PC-3 (cell line): ENCODE data around the gene HMGXB4. TPM values are rescaled to one million over a fixed set of nuclear protein-coding genes. Genes with fewer than 3 reads are reported as not detected.

Source experiments
- ATAC-seq: fragments of 200-7000 bp; cut with Tn5 transposase; 2 replicates; pipeline ENCODE4 v1.9.1; 2020; ENCODE audit warnings: mild to moderate bottlenecking, moderate library complexity
- BruUV-seq: library from RNA; stranded (reverse); fragments of 400-500 nt; replicated peaks from 2 replicates; lab custom pipeline; 2021; lab: Mats Ljungman, UMichigan
- CTCF ChIA-PET: fragments of 300-600 bp; sonication (Branson Sonifier 250); formaldehyde crosslinking; loops from one replicate; lab custom pipeline; 2022; ENCODE audit warnings: antibody characterized with exemption; lab: Charles Lee
- POLR2A ChIA-PET: fragments of 300-600 bp; sonication (Branson Sonifier 250); formaldehyde crosslinking; loops from one replicate; lab custom pipeline; 2022; ENCODE audit warnings: antibody characterized with exemption; ENCODE audit not compliant: unreplicated experiment; lab: Charles Lee
- DNase-seq: peaks from one replicate; pipeline ENCODE4 v3.0.0-alpha.2; 2015
- H2AFZ ChIP-seq: fragments of 300-600 bp; sonication (generic); 2 replicates; pipeline ENCODE4 v1.6.0; 2016; ENCODE audit warnings: antibody characterized with exemption, low read length
- H3F3A ChIP-seq: fragments of 300-600 bp; sonication (generic); one replicate; pipeline ENCODE4 v1.6.0; 2017; ENCODE audit warnings: antibody characterized with exemption, low read length, control low read depth, mild to moderate bottlenecking; ENCODE audit not compliant: unreplicated experiment
- H3K27ac ChIP-seq: fragments of 300-600 bp; sonication (generic); 2 replicates; pipeline ENCODE4 v1.5.1; 2016; ENCODE audit warnings: mild to moderate bottlenecking, low read length
- H3K27me3 ChIP-seq: fragments of 300-600 bp; sonication (generic); 2 replicates; pipeline ENCODE4 v1.6.1; 2016; ENCODE audit warnings: low read length, mixed read lengths
- H3K36me3 ChIP-seq: fragments of 300-600 bp; sonication (generic); 2 replicates; pipeline ENCODE4 v1.6.1; 2016; ENCODE audit warnings: low read depth, mixed run types, low read length, mixed read lengths
- H3K4me1 ChIP-seq: fragments of 300-600 bp; sonication (generic); 2 replicates; pipeline ENCODE4 v1.5.1; 2016; ENCODE audit warnings: low read length; ENCODE audit not compliant: insufficient read depth
- H3K4me2 ChIP-seq: fragments of 300-600 bp; sonication (generic); 2 replicates; pipeline ENCODE4 v1.6.0; 2016; ENCODE audit warnings: low read length
- H3K4me3 ChIP-seq: fragments of 300-600 bp; sonication (generic); 2 replicates; pipeline ENCODE4 v1.5.1; 2016; ENCODE audit warnings: mild to moderate bottlenecking, low read length, mixed read lengths
- H3K79me2 ChIP-seq: fragments of 300-600 bp; sonication (generic); 2 replicates; pipeline ENCODE4 v1.6.1; 2017; ENCODE audit warnings: low read length, mixed read lengths
- H3K9ac ChIP-seq: fragments of 300-600 bp; sonication (generic); 2 replicates; pipeline ENCODE4 v1.6.0; 2016; ENCODE audit warnings: mild to moderate bottlenecking, low read length
- H3K9me2 ChIP-seq: fragments of 300-600 bp; sonication (generic); replicated peaks from 2 replicates; pipeline ENCODE4 v1.6.1; 2016; ENCODE audit warnings: mixed run types, low read length, mixed read lengths
- H3K9me3 ChIP-seq: fragments of 300-600 bp; sonication (generic); 2 replicates; pipeline ENCODE4 v1.6.1; 2016; ENCODE audit warnings: low read length, mixed read lengths
- H4K20me1 ChIP-seq: fragments of 300-600 bp; sonication (generic); 2 replicates; pipeline ENCODE4 v1.6.1; 2016; ENCODE audit warnings: low read length, mixed read lengths
- EZH2 ChIP-seq: fragments of 300-600 bp; sonication (generic); IDR thresholded peaks from one replicate; pipeline ENCODE4 v1.6.1; 2017; ENCODE audit warnings: antibody characterized with exemption, mild to moderate bottlenecking, low read length; ENCODE audit not compliant: unreplicated experiment
- EZH2phosphoT487 ChIP-seq: fragments of 300-600 bp; sonication (generic); IDR thresholded peaks from 2 replicates; pipeline ENCODE4 v1.6.1; 2018; ENCODE audit warnings: mild to moderate bottlenecking, antibody characterized with exemption, low read length, borderline replicate concordance
- intact Hi-C: fragments of 100-400 bp; cut with micrococcal nuclease; formaldehyde crosslinking; loops from 2 replicates; pipeline ENCODE4 v1.9.0; 2023
- total RNA-seq: library from RNA; depleted of rRNA; stranded (reverse); fragments of >200 nt; gene quantifications from 2 replicates; pipeline ENCODE4 v1.2.3, GENCODE V29; 2014
- TF ChIP-seq, protein P1 (sequence below): fragments of 300-600 bp; sonication (generic); conservative IDR thresholded peaks from 2 replicates; pipeline ENCODE4 v1.5.1; 2017; ENCODE audit warnings: antibody characterized with exemption, low read depth, mild to moderate bottlenecking, low read length

HMGXB4 gene
- total RNA-seq, 1 experiment from 2014 or later, result 12.9 TPM

DNA sequence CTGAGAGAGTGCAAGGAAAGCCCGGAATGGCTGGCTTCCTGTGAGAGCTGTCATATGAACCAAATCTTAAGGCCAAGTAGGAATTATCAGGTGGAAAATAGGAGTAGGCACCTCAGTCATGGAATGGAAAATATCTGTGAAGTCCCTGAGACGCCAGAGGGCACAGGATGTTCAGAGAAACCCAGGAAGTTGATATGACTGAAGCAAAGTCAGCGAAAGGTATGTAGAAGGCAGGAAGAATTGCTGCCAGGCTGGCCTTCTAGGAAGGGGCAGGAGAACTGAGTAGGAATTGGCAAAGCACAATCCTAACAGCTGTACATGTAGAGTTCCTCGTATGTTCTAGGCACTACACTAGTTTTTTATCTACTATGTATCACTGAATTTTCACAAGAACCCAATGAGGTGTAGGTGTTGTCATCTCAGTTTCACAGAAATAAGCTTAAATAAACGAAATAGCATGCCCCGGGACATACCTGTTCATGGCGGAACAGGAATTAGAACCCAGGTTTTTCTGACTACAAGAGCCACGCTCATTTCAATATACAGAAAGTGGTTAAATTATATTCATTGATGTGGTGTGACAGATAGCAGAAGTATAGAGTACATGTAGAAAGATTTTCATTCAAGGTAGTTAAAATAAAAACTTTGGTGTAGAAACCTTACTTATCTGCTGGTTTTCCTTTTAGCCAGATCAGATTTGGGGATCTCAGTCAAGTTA, 17.0 kb downstream of the HMGXB4 start:
- Histone ChIP-seq H3K9me3 (no peaks in the 10 kb centered on the region), H3F3A (no peaks in the 10 kb centered on the region), H3K4me3 (no peak overlapping the region), H3K4me2 (no peak overlapping the region), H2AFZ (no peak overlapping the region), H3K9me2 (no peaks in the 10 kb centered on the region), H3K36me3 (peaks cover 29% of the 10 kb centered on the region), H3K27ac (no peak overlapping the region), H3K9ac (no peak overlapping the region), H3K79me2 (peaks cover 21% of the 10 kb centered on the region; the same call in 1 of the 2 replicates), H3K4me1 (peaks cover 4% of the 10 kb centered on the region; the same call in 1 of the 2 replicates), H4K20me1 (no peaks in the 10 kb centered on the region), H3K27me3 (no peaks in the 10 kb centered on the region)
- ChIA-PET POLR2A (no interaction called here), CTCF (no interaction called here)
- intact Hi-C loops, result no loop called here
- TF ChIP-seq EZH2phosphoT487 (no peak), EZH2 (no peak)
- TF ChIP-seq, protein P1, sequence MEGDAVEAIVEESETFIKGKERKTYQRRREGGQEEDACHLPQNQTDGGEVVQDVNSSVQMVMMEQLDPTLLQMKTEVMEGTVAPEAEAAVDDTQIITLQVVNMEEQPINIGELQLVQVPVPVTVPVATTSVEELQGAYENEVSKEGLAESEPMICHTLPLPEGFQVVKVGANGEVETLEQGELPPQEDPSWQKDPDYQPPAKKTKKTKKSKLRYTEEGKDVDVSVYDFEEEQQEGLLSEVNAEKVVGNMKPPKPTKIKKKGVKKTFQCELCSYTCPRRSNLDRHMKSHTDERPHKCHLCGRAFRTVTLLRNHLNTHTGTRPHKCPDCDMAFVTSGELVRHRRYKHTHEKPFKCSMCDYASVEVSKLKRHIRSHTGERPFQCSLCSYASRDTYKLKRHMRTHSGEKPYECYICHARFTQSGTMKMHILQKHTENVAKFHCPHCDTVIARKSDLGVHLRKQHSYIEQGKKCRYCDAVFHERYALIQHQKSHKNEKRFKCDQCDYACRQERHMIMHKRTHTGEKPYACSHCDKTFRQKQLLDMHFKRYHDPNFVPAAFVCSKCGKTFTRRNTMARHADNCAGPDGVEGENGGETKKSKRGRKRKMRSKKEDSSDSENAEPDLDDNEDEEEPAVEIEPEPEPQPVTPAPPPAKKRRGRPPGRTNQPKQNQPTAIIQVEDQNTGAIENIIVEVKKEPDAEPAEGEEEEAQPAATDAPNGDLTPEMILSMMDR, result no peak
- BruUV-seq, result no TSS peak
- ATAC-seq (no peak), DNase-seq (peak; percentile 5)

DNA sequence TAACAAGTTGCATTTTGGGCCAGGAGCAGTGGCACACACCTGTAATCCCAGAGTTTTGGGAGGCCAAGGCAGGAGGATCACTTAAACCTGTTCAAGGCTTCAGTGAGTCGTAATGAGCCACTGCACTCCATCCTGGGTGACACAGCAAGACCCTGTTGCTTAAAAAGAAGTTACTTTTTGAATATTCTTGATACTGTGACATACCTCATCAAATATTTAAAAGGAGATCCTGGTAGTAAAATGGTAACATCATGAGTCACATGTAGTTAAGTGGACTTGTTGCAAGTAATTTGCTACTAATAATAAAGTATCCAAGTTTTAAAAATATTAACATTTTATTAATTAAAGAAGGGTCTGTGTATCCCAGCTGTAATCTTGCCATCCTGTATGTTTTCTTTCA, 18.3 kb downstream of the HMGXB4 start:
- ChIA-PET CTCF (no interaction called here), POLR2A (no interaction called here)
- Histone ChIP-seq H3K4me1 (peaks cover 4% of the 10 kb centered on the region; the same call in 1 of the 2 replicates), H3K4me2 (no peak overlapping the region), H3K27ac (no peak overlapping the region), H4K20me1 (no peaks in the 10 kb centered on the region), H3K9me3 (no peaks in the 10 kb centered on the region), H3K9ac (no peak overlapping the region), H3K27me3 (no peaks in the 10 kb centered on the region), H3K36me3 (peaks cover 22% of the 10 kb centered on the region), H2AFZ (no peak overlapping the region), H3F3A (no peaks in the 10 kb centered on the region), H3K79me2 (peaks cover 29% of the 10 kb centered on the region; the same call in 1 of the 2 replicates), H3K9me2 (no peaks in the 10 kb centered on the region), H3K4me3 (no peak overlapping the region)
- DNase-seq (peak; percentile 58), ATAC-seq (peak; percentile 66)
- intact Hi-C loops, result no loop called here
- BruUV-seq, result no TSS peak
- TF ChIP-seq, protein P1, result no peak

DNA sequence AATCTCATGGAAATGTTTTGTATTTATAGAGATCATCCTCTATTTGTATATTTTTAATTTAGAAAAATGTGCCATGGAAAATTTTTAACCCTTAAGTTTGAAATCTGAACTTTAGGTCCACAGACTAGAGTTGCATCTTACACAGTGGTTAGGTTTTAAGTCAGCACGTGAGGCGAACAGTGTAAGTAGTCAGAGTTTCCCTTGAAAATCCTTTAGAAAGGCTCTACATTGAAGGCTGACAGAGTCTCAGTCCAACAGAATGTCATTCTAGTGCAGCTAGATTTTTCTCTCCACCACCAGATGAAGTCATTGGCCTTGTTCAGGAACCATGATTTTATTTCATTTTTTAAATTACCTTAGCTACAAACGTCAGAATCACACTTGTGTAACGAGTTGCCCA, 18.7 kb downstream of the HMGXB4 start:
- DNase-seq (no peak), ATAC-seq (no peak)
- Histone ChIP-seq H3K36me3 (peaks cover 21% of the 10 kb centered on the region), H3K9me2 (no peaks in the 10 kb centered on the region), H2AFZ (no peak overlapping the region), H3K79me2 (peaks cover 29% of the 10 kb centered on the region; the same call in 1 of the 2 replicates), H3K9ac (no peak overlapping the region), H3F3A (no peaks in the 10 kb centered on the region), H3K27me3 (no peaks in the 10 kb centered on the region), H3K4me2 (no peak overlapping the region), H3K9me3 (no peaks in the 10 kb centered on the region), H4K20me1 (no peaks in the 10 kb centered on the region), H3K4me1 (peaks cover 4% of the 10 kb centered on the region; the same call in 1 of the 2 replicates), H3K27ac (no peak overlapping the region), H3K4me3 (no peak overlapping the region)
- BruUV-seq, result no TSS peak
- ChIA-PET CTCF (no interaction called here), POLR2A (no interaction called here)
- intact Hi-C loops, result no loop called here
- no peak for TF ChIP-seq EZH2
- TF ChIP-seq, protein P1, result no peak
- no peak for TF ChIP-seq EZH2phosphoT487
